NCI-H2029 (cell line): ENCODE results near the gene DTNB.
"Not testable (repeated sequence)": the region's sequence is repeated elsewhere in the genome, so short reads cannot be mapped to it uniquely, and the experiment has no call there.

ENCODE experiments used
- DNase-seq: peaks from one replicate; lab custom pipeline; 2025; lab: John Stamatoyannopoulos, UW

The DTNB gene

GRCh38 chr2:25632396-25632795 is 41.0 kb downstream of the DTNB start:
- DNase-seq, result no peak

GRCh38 chr2:25624635-25625034 is 48.7 kb downstream of the DTNB start:
- no peak for DNase-seq

GRCh38 chr2:25623361-25623760 is 50.0 kb downstream of the DTNB start:
- no peak for DNase-seq

GRCh38 chr2:25620711-25621110 is 52.7 kb downstream of the DTNB start:
- DNase-seq, result no peak

- DNase-seq, result no peak
These were observed 53.3 kb downstream of the DTNB start for GRCh38 chr2:25620077-25620476.

GRCh38 chr2:25619185-25619584 is 54.2 kb downstream of the DTNB start:
- no peak for DNase-seq

GRCh38 chr2:25618676-25619075 is 54.7 kb downstream of the DTNB start:
- peak; percentile 75 for DNase-seq

- DNase-seq, result no peak
These were observed 55.3 kb downstream of the DTNB start for GRCh38 chr2:25617948-25618646.

GRCh38 chr2:25615920-25616319 is 57.5 kb downstream of the DTNB start:
- no peak for DNase-seq

- DNase-seq, result no peak
These were observed 58.0 kb downstream of the DTNB start for GRCh38 chr2:25615386-25615785.

GRCh38 chr2:25614711-25615110 is 58.7 kb downstream of the DTNB start:
- no peak for DNase-seq

GRCh38 chr2:25608718-25609117 is 64.7 kb downstream of the DTNB start:
- DNase-seq, result no peak

GRCh38 chr2:25606892-25607291 is 66.5 kb downstream of the DTNB start:
- DNase-seq, result no peak

GRCh38 chr2:25602333-25602723 is 71.0 kb downstream of the DTNB start:
- DNase-seq, result no peak

- DNase-seq, result not testable (repeated sequence)
These were observed 71.6 kb downstream of the DTNB start for GRCh38 chr2:25601711-25602332.

GRCh38 chr2:25598911-25599310 is 74.5 kb downstream of the DTNB start:
- DNase-seq, result no peak

GRCh38 chr2:25598332-25598731 is 75.0 kb downstream of the DTNB start:
- DNase-seq, result no peak

- DNase-seq, result no peak
These were observed 75.5 kb downstream of the DTNB start for GRCh38 chr2:25597881-25598280.

- no peak for DNase-seq
These were observed 76.7 kb downstream of the DTNB start for GRCh38 chr2:25596516-25597244.

- DNase-seq, result no peak
These were observed 78.0 kb downstream of the DTNB start for GRCh38 chr2:25595393-25595792.

- no peak for DNase-seq
These were observed 78.4 kb downstream of the DTNB start for GRCh38 chr2:25594991-25595390.

GRCh38 chr2:25592766-25593292 is 80.5 kb downstream of the DTNB start:
- DNase-seq, result no peak

- no peak for DNase-seq
These were observed 82.4 kb downstream of the DTNB start for GRCh38 chr2:25590921-25591505.
